M059J (cell line): ENCODE measurements around the gene FOXN3. TPM values are rescaled to one million over a fixed set of nuclear protein-coding genes. Genes with fewer than 3 reads are reported as not detected.
A peak's percentile ranks its signal among the peaks of the same experiment; 100 is the strongest.

Source experiments
- DNase-seq: peaks from one replicate; pipeline ENCODE4 v3.0.0-alpha.2; 2012; ENCODE audit warnings: low read depth
- total RNA-seq: library from RNA; depleted of rRNA; stranded (reverse); fragments of >200 nt; shearing (Covaris generic); gene quantifications from 2 replicates; pipeline ENCODE4 v1.2.3, GENCODE V29; 2014

The FOXN3 gene
- total RNA-seq, 1 experiment from 2014 or later = 16.7 TPM

DNA sequence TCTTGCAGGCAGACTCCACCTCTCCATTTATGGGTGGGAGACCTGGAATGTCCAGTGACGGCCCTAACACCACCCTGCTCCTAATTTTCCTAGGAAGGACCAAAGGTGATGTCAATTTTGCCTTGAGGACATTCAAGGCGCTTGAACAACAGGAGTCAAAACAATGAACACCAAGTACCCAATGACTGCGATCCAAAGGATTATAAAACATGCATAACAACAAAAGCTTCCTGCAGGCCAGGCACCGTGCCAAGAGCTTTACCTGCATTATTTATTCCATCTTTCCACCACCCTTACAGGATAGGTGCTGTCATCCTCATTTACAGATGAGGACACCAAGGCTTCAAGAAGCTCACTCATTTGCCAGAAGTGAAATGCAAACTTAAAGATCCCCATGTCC lies 15.2 kb upstream of the FOXN3 start:
- no peak for DNase-seq

DNA sequence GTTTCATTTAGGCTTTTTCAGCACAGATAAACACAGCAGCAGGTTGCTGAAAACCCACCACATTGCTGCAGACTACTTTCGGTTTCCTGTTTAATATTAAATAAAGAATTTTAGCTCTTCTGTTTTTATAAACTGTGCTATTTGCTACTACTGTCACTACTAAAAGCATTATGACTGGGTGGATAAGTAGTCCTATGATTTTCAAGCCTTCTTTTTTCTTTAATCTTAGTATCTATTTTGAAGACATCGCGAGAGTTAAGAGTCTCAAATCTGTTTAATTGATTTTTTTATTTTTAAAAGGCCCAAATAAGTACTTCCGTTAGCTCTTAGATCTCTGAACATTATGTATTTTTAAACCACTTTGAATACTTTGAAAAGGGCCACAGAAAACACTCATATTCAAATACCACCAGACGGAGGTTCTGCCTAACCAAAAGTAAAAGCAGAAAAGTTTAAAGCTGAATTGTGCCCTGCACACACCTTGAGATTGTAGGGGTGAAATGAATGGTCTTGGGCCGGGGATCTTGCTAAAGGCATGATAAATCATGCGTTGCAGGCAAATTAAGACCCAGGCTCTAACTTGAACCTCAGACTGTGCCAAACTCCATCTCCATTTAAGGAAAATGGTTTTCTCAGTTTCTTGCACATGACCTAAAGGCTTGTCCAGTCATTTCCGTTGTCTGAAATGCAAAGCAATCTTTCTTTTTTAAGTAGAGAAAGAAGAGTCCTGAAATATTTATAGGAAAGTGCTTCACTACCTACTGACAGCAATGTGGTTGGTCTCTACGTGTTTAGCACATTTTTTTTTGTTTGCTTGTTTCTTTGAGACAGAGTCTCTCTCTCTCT lies 13.6 kb upstream of the FOXN3 start:
- DNase-seq = peak; percentile 73

DNA sequence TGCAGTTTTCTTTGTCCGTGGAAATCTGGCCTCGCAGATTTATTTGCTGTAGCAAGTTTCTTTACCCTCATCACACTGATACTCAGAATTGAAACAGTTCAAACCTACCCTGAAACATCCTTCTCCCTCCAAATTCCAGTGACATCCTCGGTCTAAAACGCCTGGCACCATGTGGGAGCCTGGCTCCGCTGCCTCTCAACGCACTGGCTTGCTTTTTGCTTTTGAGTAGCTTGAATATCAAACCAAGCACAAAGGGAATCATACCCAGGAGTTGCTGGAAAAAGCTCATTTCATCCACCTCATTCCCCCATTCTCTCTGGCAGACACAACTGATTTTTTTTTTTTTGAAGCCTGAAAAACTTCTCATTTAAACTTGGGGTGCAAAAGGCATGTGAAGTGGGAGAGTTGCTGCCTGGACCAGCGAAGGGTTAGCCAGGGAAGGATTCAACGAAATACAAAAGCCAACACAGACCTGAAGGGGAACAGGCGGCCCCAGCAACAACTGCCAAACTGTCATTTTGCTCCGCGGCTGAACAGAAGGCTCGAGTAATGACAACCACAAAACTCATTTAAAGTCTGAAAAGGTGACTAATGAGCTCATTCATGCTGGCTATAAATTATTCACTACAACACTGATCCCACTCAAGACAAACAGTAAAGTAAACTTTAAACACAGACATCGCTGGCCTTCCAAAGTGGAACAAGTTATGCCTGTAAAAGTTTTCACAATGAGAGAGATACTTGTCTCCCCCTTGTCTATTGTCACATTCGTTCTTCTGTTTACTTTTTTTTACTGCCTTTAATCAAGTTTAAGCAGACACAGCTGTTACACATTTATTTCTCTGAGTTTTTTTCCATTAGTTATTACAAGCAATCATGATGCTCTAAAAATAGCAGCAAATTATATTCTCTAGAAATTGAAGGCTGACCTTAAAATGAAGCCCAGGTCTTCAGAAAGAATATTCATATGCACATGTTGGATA lies 12.5 kb upstream of the FOXN3 start:
- DNase-seq = peak; percentile 68

DNA sequence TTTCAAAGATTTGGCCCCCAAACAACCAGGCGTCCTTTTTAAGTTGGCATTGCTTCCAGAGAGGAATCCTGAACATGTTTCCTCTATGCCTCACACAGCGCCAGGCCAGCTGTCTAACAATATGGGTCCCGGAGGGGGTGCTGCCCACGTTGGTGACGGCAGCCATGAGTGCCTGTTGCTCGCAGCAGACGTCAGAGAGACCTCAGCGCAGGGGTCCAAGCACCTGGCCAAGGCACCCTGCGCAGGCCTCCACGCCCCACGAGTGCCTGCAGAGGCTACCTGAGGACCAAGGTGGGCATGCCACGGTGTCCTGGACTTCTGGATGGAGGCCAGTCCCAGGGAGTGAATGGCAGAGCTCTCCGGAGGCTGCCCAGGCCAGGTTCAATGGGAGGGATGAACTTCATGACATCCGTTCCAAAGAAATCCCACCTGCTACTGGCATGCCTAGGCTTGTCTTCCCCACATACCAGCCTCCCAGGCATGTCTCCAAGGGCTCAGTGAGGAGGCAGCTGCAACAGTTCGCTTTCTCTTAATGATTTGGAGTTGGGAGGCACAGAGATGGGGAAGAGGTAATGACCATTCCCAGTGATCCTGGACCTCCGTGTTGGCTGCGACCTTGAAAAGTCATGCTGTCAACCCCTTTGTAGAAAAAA lies 11.6 kb upstream of the FOXN3 start:
- DNase-seq = peak; percentile 21

DNA sequence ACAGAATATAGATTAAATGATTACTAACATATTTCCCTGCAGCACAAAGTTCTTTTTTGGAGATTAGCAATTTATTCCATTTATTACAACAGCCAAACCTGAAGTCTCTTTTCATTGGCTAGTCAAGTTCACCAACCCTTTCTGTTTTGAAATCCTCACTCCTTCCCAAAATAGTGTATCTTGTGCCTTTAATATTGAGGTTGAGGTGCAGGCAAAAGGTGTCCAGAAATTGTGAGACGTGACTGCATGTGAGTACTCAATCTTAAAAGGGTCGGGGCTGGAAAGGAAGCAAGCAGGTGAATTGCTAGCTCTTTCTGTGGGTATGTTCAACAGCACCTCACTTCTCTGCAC lies 11.1 kb upstream of the FOXN3 start:
- no peak for DNase-seq

DNA sequence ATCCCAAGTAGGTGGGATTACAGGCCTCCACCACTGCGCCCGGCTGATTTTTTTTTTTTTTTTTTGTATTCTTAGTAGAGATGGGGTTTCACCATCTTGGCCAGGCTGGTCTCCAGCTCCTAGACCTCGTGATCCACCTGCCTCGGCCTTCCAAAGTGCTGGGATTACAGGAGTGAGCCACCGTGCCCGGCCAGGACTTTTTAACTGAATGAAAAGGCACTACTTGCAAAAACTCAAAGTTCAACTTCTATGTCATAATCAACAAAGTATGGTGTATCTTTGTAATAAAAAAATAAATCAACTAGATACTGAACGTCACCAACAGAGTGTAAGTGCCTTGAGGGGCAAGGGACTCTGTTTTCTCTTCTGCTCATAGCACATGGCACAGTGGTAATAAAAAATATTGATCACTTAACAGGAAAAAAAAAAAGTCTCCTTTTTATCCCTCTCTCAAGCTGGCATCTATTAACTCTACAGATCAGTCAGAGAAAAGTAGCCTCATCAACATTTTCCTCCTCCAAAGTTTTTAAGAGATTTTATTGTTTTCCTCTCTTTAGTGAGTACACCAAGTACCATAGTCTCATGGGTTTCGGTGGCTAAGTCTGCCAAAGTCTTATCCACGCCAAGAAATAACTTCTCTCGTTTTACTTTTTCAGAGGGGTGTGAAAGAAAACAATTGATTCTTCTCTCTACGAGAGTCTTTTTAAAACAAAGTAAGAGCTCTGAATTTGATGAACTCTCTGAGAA lies 10.6 kb upstream of the FOXN3 start:
- DNase-seq = no peak

DNA sequence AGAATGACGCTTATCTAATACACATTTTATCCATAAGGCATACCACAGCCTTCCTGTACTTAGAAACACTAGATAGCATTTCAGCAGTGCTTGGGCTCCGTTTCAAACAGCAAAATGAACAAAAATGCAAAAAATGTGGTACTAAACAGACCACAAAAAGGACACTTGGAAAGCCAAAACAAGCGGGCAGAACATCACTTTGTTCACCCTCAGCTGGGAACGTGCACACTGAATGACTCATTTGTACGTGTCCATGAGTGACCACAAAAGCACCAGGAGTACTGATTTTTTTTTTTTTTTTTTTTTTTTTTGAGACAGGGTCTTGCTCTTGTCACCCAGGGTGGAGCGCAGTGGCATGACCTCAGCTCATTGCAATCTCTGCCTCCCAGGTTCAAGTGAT lies 8.9 kb upstream of the FOXN3 start:
- peak; percentile 98 for DNase-seq

DNA sequence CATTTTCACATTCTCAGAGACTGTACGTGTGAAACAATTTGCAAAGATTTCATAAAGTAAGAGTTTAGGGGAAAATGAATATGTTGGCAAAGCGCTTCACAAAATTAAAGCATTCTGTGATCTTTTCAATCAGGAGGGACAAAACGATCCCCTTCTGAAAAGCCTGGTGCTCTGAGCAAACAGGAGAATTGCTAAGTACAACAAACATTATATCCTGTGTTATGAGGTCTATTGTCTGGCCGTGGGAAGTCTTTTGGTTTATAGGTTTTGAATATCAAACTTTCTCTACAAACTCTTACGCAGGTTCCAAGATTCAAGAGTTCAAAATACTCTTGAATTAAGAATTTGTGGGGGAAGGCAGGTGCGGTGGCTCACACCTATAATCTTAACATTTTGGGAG lies 7.2 kb upstream of the FOXN3 start:
- no peak for DNase-seq

DNA sequence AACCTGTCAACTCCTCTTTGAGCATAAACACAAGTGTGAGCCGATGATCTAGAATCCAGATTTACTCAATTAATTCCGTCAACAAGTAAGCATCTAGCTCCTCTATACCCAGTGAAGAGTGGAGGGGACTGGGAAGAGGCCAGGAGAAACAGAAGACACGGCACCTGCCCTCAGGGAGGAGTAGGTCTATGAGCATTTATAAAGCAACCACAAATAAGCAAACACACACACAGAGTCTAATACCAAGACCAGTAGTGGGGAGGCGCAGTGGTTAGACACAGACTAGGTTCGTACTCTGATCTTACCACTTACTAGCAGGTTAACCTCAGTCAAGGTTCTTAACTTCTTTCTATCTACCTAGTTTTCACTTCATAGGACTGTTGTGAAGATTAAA lies 5.9 kb upstream of the FOXN3 start:
- no peak for DNase-seq

DNA sequence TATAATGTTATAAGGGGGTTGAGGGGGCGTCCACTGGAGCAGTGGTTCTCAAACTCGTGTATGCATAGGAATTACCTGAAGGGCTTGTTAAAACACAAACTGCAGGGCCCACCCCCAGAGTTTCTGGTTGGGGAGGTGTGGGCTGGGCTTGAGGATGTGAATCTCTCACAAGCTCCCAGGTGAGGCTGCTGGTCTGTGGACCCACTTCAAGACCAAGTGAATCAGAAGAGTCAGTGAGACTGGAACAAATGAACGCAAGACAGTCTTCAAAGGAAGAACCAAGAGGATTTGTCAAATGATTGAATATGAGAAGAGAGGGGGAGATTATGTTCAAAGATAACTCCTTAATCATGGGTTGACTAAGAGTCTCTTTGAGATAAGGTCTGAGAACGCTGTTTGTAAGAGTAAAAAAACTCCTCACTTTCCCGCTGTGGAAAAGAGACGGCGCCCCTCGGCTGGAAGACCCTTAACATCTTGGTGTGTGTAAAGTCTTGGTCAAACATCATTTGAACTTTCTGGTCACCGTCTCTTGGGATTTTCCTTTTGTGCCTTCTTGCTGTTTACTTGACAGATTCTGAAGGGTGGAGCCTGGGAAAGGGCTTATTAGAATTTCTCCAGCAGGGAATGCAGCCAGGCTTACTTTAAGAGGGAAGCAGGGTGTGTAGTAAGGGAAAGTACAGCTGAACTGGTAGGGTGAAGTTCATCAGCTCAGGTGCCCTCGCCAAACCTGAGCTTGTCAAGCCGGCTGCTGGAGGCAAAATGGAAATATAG lies 5.3 kb upstream of the FOXN3 start:
- DNase-seq = no peak

DNA sequence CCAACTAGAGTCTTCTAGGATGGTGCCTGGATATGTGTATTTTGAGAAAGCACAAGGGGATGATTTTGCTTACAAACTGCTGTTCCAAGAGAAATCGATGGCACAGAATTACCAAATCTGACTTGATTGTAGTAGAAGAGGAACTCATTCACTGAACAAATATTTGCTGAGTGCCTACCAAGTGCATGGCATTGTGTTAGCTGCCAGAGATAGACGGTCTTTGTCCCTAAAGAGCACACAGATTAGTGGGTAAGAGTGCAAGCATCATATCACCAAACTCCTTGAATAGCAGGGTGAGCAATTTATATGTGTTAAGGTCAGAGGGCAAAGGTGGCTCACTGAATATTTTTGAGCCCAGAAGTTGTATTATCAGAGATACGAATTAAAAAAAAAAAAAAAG lies 3.5 kb upstream of the FOXN3 start:
- no peak for DNase-seq

DNA sequence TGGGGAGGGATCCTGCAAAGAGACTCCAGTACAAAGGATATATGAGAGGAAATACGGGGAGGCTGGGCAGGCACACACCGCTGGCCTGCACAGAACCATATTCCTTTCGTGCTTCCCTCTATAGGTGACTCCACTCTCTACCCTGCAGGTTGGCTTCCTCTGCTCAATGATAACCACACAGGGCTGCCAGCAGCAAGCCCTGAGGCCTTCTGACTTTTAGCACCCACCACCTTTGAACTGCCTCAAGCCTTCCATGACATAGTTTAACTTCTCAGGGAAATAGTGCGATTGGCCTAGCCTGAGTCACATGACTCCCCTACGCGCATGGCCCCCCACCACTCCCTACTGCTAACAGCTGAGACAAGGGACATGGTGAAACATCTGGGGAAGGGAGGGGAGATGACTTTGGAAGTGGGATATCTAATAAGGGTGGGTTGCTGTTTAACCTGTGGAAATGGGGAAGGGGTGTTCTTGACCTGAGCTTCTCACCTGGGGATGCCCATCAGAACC lies 3.0 kb upstream of the FOXN3 start:
- DNase-seq = no peak

DNA sequence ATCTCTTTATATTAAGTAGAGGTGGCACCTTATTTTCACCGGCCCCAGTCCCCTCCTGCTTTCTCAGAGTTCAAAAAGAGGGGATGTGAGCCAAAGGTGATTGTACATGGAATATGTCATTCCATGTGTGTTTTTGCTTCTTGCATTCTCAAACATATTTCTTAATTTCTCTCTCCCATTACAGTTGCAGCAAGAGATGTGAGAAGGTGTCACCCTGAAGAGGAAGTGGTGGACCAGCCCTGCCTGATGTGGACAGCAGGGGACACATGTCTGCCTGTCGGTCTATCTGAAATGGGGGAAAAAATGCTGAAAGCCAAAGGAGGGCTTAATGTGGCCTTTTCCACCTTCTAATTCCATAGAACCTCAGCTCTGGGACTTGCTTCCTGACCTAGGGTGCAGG lies 1.9 kb upstream of the FOXN3 start:
- no peak for DNase-seq

DNA sequence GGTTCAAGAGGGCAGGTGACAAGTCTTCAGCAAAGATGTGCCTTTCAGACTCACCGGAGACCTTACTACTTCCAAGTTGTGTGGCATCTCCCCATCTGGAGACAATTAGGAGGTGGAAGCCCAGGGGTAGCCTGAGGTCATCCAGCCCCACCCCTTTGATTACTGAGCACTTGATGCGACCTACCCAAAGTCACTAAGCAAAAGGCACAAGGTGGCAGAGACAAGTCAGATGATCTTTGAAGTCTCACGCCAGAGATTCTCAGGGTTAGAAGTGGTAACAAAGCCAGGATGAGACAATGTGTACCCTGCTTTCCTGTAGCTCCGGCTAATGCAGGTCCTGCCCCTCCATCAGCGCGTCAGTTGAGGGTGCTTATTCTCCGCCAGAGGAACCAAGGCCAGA lies 1.4 kb upstream of the FOXN3 start:
- DNase-seq = peak; percentile 42

DNA sequence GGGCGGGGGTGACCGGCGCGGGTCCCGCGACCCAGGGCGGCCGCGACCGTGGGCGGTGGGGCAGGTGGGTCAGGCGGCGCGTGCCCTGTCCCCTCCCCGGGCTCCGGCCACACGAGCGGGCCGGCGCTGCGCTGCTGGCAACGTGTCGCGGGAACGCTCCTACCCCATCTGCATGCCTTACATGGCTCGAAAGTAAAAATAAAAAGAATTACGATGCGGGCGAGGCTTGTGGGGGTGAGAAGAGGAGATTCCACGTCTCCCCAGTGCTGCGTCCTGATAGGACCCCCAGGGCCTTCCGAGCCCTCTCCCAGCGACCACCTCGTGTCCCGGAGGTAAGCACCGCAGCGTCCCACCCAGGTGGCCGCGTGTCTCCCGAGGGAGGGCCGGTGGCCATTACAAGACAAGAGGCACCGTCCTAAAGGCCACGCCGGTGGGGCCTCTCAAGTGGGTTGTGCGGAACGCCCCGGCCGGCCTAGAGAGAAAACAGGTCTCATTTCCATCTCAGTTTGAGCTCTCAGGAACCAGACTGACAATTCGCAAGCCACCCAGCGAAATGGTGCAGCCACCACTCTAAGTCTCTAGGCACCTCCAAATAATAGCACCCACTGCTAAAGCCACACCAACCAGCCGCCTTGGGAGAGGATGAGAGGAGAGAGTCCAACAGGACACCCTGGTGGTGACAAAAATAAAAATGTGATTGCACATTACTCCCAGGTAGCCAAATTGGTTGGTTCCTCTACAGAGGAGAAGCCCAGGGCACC lies 612 bp upstream of the FOXN3 start:
- DNase-seq = peak; percentile 75

DNA sequence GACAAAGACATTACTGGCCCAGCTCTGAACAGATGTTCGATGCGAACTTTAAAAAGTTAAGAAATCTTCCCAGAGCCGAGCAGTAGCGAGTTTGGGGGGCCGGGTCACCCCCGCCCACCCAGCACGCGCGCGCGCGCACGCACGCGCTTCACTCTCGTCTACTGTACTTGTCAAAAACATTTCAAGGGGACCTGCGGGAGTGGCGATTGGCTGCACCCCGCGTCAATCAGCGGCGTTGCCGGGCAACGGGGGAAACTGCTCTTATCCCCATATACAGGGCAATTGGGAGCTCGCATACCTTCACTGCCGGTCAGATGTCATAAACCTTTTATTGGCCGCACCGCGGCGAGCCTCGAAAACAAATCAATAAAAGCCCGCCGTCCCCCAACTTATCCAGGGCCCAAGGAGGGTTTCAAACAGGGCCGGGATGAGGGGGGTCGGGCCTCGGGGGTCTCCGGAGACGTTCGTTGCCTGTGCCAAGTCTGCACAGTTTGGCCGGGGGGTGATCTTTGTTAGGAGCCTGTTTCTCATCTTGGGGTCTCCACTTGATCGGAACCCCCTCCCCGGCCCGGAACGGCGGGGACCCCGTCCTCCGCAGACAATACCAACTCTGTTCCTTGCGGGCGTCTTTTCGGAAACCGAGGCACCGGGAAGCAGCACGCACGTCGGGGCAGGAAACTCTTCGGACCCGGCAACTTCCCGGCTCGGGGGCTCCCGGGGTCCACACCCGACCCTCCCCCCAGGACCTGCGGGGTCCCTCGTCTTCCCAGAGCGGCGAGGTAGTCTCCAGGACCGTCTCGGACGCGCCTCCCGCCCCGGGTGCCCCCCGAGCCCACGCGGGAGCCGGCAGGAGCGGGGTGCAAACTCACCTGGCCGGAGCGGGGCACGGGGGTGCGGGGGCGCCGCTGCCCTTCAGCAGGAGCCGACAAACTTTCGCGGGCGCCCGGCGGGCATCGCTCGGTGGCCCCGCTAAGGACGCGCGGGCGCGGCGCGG lies 734 bp downstream of the FOXN3 start:
- peak; percentile 96 for DNase-seq

DNA sequence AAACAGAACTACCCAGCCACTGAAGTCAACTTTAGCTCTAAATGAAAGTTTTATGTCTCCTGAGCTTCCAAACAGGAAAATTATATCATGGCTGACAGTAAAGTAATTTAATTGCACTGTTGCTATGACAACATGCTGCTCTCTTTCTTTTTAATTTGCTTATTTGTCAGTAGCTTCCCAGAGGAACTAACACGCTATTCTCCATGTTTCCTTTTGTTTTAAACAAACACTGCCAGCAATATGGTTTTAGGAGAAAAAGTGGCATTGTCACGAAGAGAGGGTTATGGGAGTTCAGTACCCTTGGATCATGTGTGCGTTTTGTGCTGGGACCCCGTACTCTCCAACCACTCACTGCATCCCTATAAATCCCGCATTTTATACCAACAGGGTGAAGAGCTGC lies 1.9 kb downstream of the FOXN3 start:
- no peak for DNase-seq

DNA sequence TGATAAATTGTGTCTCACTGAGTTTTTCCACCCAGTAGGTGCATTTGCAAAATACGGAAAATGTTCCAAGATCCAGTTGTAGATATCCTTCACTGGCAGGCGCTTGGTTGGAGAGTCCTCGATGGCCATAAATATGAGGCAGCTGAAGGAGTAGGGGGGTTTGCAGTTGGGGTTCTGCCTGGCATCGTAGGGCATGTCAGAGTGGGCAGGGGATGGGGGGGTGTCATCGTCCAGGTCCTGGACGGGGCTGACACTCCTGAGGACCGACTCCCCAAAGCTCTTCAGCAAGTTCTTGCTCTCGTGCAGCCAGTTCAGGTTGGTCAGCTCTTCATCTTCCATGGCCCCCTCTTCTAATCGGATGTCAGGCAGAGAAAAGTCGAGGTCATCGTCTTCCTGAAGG lies 5.1 kb downstream of the FOXN3 start:
- no peak for DNase-seq

DNA sequence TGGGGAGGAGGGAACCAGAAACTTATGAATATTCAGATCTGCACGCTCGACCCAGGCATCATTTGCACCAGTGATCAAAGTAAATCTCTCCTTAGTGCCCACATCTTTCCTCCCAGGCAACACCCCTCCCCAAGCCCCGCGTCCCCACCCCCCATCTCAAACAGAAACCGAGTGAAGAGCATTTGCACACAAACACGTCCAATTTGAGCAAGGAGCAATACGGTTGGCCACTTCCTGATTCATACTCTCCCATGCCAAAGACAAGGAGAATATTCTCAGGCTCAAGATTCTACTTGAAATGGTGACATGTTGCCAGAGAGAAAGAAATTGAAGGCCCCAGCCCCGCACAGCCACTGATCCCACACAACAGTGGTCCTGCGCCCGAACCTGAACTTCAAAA lies 7.1 kb downstream of the FOXN3 start:
- DNase-seq = no peak
